GM19455 (cell line): ENCODE results near the gene CHN1.

ENCODE experiments used
- ATAC-seq: cut with Tn5 transposase; IDR thresholded peaks from one replicate; pipeline ENCODE4 v1.9.1; 2021; ENCODE audit not compliant: unreplicated experiment

Gene CHN1

GRCh38 chr2:175011505-175011904 is 6.3 kb upstream of the CHN1 start:
- ATAC-seq = no peak

GRCh38 chr2:175010848-175011254 is 5.7 kb upstream of the CHN1 start:
- ATAC-seq = no peak

- ATAC-seq = no peak
Observed at GRCh38 chr2:175009917-175010621, 4.9 kb upstream of the CHN1 start.

GRCh38 chr2:175008801-175009495 is 3.8 kb upstream of the CHN1 start:
- no peak for ATAC-seq

- ATAC-seq = no peak
Observed at GRCh38 chr2:175008009-175008408, 2.8 kb upstream of the CHN1 start.

- ATAC-seq = no peak
Observed at GRCh38 chr2:175007510-175007909, 2.3 kb upstream of the CHN1 start.

GRCh38 chr2:175006281-175006680 is 1.1 kb upstream of the CHN1 start:
- no peak for ATAC-seq

GRCh38 chr2:175005733-175006264 is 618 bp upstream of the CHN1 start:
- no peak for ATAC-seq

DNA sequence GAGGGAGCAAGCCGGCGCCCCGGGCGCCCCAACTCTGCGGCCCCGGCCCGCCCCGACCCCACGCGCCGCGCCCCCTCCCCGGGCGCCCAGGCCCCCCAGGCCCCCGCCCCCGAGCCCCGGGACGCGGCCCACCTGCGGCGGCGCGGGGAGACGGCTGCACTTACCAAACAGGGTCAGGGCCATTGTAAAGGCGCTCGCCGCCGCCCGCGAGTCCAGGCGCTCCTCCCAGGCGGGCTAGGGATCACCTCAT is 526 bp downstream of the CHN1 start:
- ATAC-seq = no peak

GRCh38 chr2:175003875-175004729 is 1.1 kb downstream of the CHN1 start:
- ATAC-seq = no peak

DNA sequence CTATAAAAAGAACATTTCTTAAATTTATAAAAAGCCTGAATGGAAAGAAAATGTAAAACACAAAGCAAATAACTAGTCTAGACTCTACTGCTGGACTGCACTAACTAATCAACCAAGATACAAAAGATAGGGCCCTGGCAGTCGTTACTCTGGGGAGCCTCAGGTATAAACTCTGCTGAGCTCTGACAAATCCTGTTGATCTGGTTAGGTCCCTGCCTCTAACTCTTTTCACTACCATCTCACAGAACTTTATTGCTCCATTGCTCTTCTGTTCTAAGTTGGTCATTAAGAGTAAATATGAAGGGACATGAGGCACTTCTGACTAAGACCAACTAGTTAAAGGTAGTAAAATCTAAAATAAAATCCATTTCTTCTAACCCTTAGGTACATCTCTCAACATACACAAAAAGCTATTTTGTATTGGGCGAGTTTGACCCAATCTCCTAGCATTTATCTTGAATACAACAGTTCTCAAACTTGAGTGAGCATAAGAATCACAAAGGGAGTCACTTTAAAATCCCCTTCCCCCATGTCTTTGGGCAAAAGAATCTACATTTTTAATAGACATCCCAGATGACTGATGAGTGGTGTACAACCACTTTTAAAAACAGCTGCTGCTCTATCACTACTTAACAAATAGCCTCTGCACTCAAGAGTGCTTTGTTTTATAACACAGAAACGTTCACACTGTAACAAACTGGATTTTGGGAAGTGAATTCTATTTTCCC is 2.5 kb downstream of the CHN1 start:
- ATAC-seq = no peak

DNA sequence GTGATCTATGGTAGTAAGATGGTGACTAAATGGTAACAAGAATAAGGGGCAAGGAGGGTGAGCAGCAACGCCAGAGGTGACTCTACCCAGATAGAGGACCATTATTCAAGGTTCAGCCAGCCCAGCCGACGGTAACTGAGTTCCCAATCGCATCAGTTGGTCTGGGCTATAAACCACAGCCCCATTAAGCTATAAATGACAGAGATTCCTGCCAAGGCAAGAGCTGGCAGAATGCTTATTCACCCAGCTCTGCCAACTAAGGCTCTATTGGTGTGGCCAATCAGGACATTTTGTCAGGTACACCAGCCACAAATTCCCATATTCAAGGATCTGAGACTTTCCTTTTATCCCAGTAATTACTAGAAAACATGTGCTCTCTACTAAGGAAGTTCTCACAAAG is 3.6 kb downstream of the CHN1 start:
- no peak for ATAC-seq

- no peak for ATAC-seq
Observed at GRCh38 chr2:174997110-174997509, 8.1 kb downstream of the CHN1 start.

DNA sequence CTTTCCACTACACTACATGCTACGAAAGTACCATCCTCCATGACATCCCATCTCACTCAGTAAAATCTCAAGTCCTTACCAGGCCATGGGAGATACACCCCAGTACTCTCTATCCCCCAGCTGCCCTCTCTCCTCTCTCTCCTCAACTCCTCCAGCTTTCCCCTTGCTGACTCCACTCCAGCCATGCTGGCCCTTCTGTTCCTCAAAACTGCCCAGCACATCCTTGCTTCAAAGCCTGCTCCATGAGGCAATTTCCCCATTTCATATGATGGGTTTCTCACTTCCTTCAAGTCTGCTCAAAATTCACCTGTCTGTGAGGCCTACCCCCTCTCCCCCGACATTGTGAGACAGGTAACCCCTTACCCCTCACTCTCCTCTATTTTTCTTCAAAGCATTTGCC is 8.6 kb downstream of the CHN1 start:
- no peak for ATAC-seq

DNA sequence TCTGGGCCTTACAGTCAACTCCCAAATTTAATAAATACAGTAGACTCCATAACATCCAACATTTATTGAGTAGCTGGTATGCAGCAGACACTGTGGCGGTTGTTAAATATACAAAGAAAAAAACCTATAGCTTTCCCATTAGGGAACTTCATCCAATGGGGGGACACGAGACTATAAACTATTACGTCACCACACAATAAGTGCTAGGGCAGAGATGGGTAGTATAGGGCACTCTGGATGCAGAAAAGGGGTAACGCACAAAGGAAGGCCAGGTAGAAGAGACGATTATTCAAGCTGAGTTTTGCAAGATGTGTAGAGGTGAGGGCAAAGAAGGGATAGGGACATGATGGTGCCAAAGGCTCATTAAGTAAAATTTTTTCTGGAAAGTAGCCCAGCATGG is 10.8 kb downstream of the CHN1 start:
- no peak for ATAC-seq

DNA sequence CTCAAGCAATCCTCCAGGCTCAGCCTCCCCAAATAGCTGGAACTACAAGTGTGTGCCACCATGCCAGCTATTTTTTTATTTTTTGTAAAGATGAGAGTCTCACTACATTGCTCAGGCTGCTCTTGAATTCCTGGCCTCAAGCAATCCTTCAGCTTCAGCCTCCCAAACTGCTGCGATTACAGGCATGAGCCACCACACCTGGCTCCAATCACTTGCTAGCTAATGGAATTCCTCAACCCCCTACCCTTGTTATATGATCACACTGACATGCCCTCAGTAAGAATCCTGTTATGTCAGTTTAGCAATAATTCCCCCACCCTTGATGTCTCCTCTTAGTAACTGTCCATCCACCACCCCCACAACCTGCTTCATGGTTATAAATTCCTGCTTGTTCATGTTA is 12.3 kb downstream of the CHN1 start:
- ATAC-seq = no peak

- ATAC-seq = no peak
Observed at GRCh38 chr2:174985614-174986013, 19.6 kb downstream of the CHN1 start.

DNA sequence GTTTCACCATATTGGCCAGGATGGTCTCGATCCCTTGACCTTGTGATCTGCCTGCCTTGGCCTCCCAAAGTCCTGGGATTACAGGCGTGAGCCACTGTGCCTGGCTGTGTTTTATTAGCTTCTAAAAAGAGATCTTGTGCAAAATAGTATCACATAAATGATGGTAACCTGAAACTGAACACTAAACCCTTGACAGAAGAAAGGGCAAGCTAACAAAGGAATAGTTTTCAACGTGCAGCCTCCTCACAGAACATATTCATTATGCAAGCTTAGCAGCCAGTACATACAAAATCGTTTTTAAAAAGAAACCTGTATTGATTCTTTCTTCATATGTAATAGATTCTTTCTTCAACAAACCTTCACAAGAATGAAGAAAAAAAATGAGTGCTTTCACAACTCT is 20.6 kb downstream of the CHN1 start:
- ATAC-seq = no peak

DNA sequence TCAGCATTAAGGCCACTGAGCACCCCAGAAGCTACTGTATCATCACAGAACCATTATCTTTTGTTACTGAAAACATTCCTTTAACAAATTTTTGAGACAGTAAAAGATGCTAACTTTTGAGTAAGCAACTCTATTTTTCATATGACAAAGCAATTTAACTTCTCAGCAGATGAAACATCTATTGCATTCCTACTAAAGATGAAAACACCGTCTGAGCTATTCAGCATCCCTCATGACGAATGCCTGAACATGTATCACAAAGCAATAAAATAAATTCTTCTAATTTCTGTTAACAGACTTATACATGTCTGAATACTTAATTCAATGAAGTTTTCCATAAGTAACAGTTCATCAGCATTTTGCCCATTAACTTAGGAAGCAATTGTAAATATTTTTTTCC is 23.9 kb downstream of the CHN1 start:
- ATAC-seq = no peak

- ATAC-seq = no peak
Observed at GRCh38 chr2:174979996-174980395, 25.2 kb downstream of the CHN1 start.

DNA sequence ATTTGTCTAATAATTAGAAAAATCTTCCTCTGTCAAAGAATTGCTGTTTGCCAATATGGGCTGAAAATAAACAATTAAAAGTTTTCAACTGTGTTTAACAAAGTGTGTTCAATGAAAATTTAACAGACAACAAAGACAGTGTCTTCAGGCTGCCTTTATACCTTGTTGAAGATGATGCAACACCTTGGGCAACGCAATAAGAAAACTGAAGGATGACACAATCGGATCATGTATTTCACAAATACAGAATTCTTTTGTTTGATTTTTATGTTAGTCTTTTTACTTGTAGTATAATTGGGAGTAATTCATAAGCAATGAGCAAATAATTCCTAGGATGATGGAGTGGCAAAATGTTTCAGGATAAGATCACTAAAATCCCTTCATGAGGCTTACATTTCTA is 27.8 kb downstream of the CHN1 start:
- no peak for ATAC-seq
